ENCODE measurements around the gene ANKRD11.
"Not testable (repeated sequence)": the region's sequence is repeated elsewhere in the genome, so short reads cannot be mapped to it uniquely, and the experiment has no call there.

GRCh38 chr16:89267746-89268145, 222.6 kb downstream of the ANKRD11 start:
- not testable (repeated sequence) for TF ChIP-seq CTCF, POLR2A (IDR thresholded peaks at IDR 0.05)
